HG02973 (cell line): ENCODE data around the gene GOLGA7B.
"Not testable (repeated sequence)": the region's sequence is repeated elsewhere in the genome, so short reads cannot be mapped to it uniquely, and the experiment has no call there.

Experiments
- ATAC-seq: cut with Tn5 transposase; IDR thresholded peaks from one replicate; pipeline ENCODE4 v1.9.1; 2021; ENCODE audit warnings: moderate library complexity; ENCODE audit not compliant: unreplicated experiment

The GOLGA7B gene

GRCh38 chr10:97830064-97830463, 19.6 kb upstream of the GOLGA7B start:
- no peak for ATAC-seq

GRCh38 chr10:97831259-97831658, 18.4 kb upstream of the GOLGA7B start:
- ATAC-seq = no peak

GRCh38 chr10:97836446-97836845, 13.2 kb upstream of the GOLGA7B start:
- ATAC-seq = no peak

GRCh38 chr10:97838091-97838490, 11.6 kb upstream of the GOLGA7B start:
- no peak for ATAC-seq

- not testable (repeated sequence) for ATAC-seq
These were observed 8.5 kb upstream of the GOLGA7B start for GRCh38 chr10:97841166-97841565.

GRCh38 chr10:97842114-97842513, 7.5 kb upstream of the GOLGA7B start:
- not testable (repeated sequence) for ATAC-seq

GRCh38 chr10:97842656-97843280, 6.9 kb upstream of the GOLGA7B start:
- no peak for ATAC-seq

- ATAC-seq = no peak
These were observed 6.4 kb upstream of the GOLGA7B start for GRCh38 chr10:97843281-97843671.

GRCh38 chr10:97843972-97844371, 5.7 kb upstream of the GOLGA7B start:
- ATAC-seq = not testable (repeated sequence)

- ATAC-seq = no peak
These were observed 5.0 kb upstream of the GOLGA7B start for GRCh38 chr10:97844678-97845077.

- ATAC-seq = no peak
These were observed 448 bp upstream of the GOLGA7B start for GRCh38 chr10:97849103-97849686.

- ATAC-seq = no peak
These were observed 803 bp downstream of the GOLGA7B start for GRCh38 chr10:97850446-97850845.

- ATAC-seq = no peak
These were observed 1.8 kb downstream of the GOLGA7B start for GRCh38 chr10:97851341-97852001.

GRCh38 chr10:97852277-97852676, 2.6 kb downstream of the GOLGA7B start:
- ATAC-seq = no peak

GRCh38 chr10:97852840-97853405, 3.3 kb downstream of the GOLGA7B start:
- ATAC-seq = no peak

GRCh38 chr10:97854743-97855142, 5.1 kb downstream of the GOLGA7B start:
- ATAC-seq = no peak

- ATAC-seq = no peak
These were observed 8.4 kb downstream of the GOLGA7B start for GRCh38 chr10:97858001-97858439.

GRCh38 chr10:97861097-97861750, 11.6 kb downstream of the GOLGA7B start:
- no peak for ATAC-seq

GRCh38 chr10:97861924-97862323, 12.3 kb downstream of the GOLGA7B start:
- ATAC-seq = no peak

GRCh38 chr10:97863808-97864207, 14.2 kb downstream of the GOLGA7B start:
- ATAC-seq = no peak

GRCh38 chr10:97865488-97865887, 15.8 kb downstream of the GOLGA7B start:
- ATAC-seq = no peak
